ENCODE data around the gene CHD6. TPM values are rescaled to one million over a fixed set of nuclear protein-coding genes. Genes with fewer than 3 reads are reported as not detected.

The CHD6 gene
- polyA plus RNA-seq, 12 donors: 18.6 to 47.8 (median 24.7) TPM; not detected in 1

GRCh38 chr20:41373251-41373783 lies 244.9 kb downstream of the CHD6 start:
- DNase-seq: no peak

GRCh38 chr20:41371371-41371770 lies 246.8 kb downstream of the CHD6 start:
- DNase-seq: no peak

GRCh38 chr20:41370176-41370575 lies 248.0 kb downstream of the CHD6 start:
- no peak for DNase-seq

- DNase-seq: no peak
These were observed 248.5 kb downstream of the CHD6 start for GRCh38 chr20:41369673-41370072.

- no peak for DNase-seq
These were observed 250.2 kb downstream of the CHD6 start for GRCh38 chr20:41367956-41368355.

- DNase-seq: no peak
These were observed 250.8 kb downstream of the CHD6 start for GRCh38 chr20:41367393-41367695.

- no peak for DNase-seq
These were observed 251.4 kb downstream of the CHD6 start, which contains the start of gene EMILIN3 for GRCh38 chr20:41366546-41367392. TSS of gene EMILIN3 (minus strand) at chr20:41366818. CDS start at chr20:41366634, 184 bp downstream.

GRCh38 chr20:41365777-41366545 lies 252.2 kb downstream of the CHD6 start:
- DNase-seq: no peak

GRCh38 chr20:41364967-41365765 lies 253.0 kb downstream of the CHD6 start:
- no peak for DNase-seq

- no peak for DNase-seq
These were observed 253.8 kb downstream of the CHD6 start for GRCh38 chr20:41364236-41364855.

GRCh38 chr20:41363601-41364000 lies 254.6 kb downstream of the CHD6 start:
- no peak for DNase-seq

- no peak for DNase-seq
These were observed 255.4 kb downstream of the CHD6 start for GRCh38 chr20:41362748-41363140.

GRCh38 chr20:41361757-41362747 lies 256.1 kb downstream of the CHD6 start:
- no peak for DNase-seq

GRCh38 chr20:41360831-41361756 lies 257.1 kb downstream of the CHD6 start:
- DNase-seq: no peak

- no peak for DNase-seq
These were observed 258.6 kb downstream of the CHD6 start for GRCh38 chr20:41359541-41360011.

- DNase-seq: no peak
These were observed 259.5 kb downstream of the CHD6 start for GRCh38 chr20:41358717-41359116.

- DNase-seq: no peak
These were observed 259.9 kb downstream of the CHD6 start for GRCh38 chr20:41358230-41358629.

- no peak for DNase-seq
These were observed 260.6 kb downstream of the CHD6 start for GRCh38 chr20:41357424-41358163.
